IPS-15b (cell line): ENCODE data around the gene FAM167B.
"Not testable (repeated sequence)": the region's sequence is repeated elsewhere in the genome, so short reads cannot be mapped to it uniquely, and the experiment has no call there.

Experiments
- H3K27me3 ChIP-seq: one replicate; pipeline ENCODE4 v1.6.1; 2013; ENCODE audit warnings: low read length; ENCODE audit not compliant: control insufficient read depth, insufficient read depth
- H3K36me3 ChIP-seq: one replicate; pipeline ENCODE4 v1.6.1; 2013; ENCODE audit warnings: low read length; ENCODE audit not compliant: control insufficient read depth, insufficient read depth
- H3K4me1 ChIP-seq: one replicate; pipeline ENCODE4 v1.6.1; 2013; ENCODE audit warnings: mild to moderate bottlenecking, low read length; ENCODE audit not compliant: control insufficient read depth, insufficient read depth
- H3K4me3 ChIP-seq: one replicate; pipeline ENCODE4 v1.5.1; 2013; ENCODE audit warnings: low read depth, low read length
- H3K9ac ChIP-seq: one replicate; pipeline ENCODE4 v1.6.1; 2013; ENCODE audit warnings: low read depth, mild to moderate bottlenecking, low read length
- H3K9me3 ChIP-seq: one replicate; pipeline ENCODE4 v1.6.1; 2013; ENCODE audit warnings: mild to moderate bottlenecking, low read length; ENCODE audit not compliant: control insufficient read depth, insufficient read depth

Gene FAM167B

GRCh38 chr1:32273391-32274208, 26.6 kb downstream of the FAM167B start:
- Histone ChIP-seq H3K36me3 (no peaks in the 10 kb centered on the region), H3K9me3 (no peaks in the 10 kb centered on the region), H3K4me3 (peak overlapping the region; percentile 53), H3K9ac (no peak overlapping the region), H3K4me1 (peaks cover 9% of the 10 kb centered on the region), H3K27me3 (no peaks in the 10 kb centered on the region)

- H3K4me1 ChIP-seq = peaks cover 9% of the 10 kb centered on the region
- peaks cover 3% of the 10 kb centered on the region for H3K36me3 ChIP-seq
- no peaks in the 10 kb centered on the region for H3K27me3 ChIP-seq
- peak overlapping the region; percentile 53 for H3K4me3 ChIP-seq
- H3K9ac ChIP-seq = no peak overlapping the region
- no peaks in the 10 kb centered on the region for H3K9me3 ChIP-seq
These were observed 27.8 kb downstream of the FAM167B start for GRCh38 chr1:32274646-32275340.

GRCh38 chr1:32275424-32275823, 28.4 kb downstream of the FAM167B start:
- H3K4me1 ChIP-seq = peaks cover 9% of the 10 kb centered on the region
- no peak overlapping the region for H3K9ac ChIP-seq
- peaks cover 4% of the 10 kb centered on the region for H3K36me3 ChIP-seq
- no peaks in the 10 kb centered on the region for H3K9me3 ChIP-seq
- H3K4me3 ChIP-seq = peak overlapping the region; percentile 53
- no peaks in the 10 kb centered on the region for H3K27me3 ChIP-seq

- Histone ChIP-seq H3K4me1 (peaks cover 9% of the 10 kb centered on the region), H3K9ac (no peak overlapping the region), H3K9me3 (no peaks in the 10 kb centered on the region), H3K27me3 (no peaks in the 10 kb centered on the region), H3K4me3 (no peak overlapping the region), H3K36me3 (peaks cover 4% of the 10 kb centered on the region)
These were observed 29.2 kb downstream of the FAM167B start for GRCh38 chr1:32276032-32276782.

GRCh38 chr1:32284777-32285176, 37.8 kb downstream of the FAM167B start:
- not testable (repeated sequence) for H3K36me3 ChIP-seq, H3K27me3 ChIP-seq, H3K9me3 ChIP-seq, H3K4me1 ChIP-seq, H3K9ac ChIP-seq, H3K4me3 ChIP-seq

- Histone ChIP-seq H3K9me3 (no peaks in the 10 kb centered on the region), H3K4me3 (no peak overlapping the region), H3K36me3 (no peaks in the 10 kb centered on the region), H3K4me1 (no peaks in the 10 kb centered on the region), H3K9ac (no peak overlapping the region), H3K27me3 (no peaks in the 10 kb centered on the region)
These were observed 38.6 kb downstream of the FAM167B start for GRCh38 chr1:32285658-32286057.

GRCh38 chr1:32286763-32287162, 39.7 kb downstream of the FAM167B start:
- Histone ChIP-seq H3K9me3 (no peaks in the 10 kb centered on the region), H3K9ac (no peak overlapping the region), H3K36me3 (no peaks in the 10 kb centered on the region), H3K27me3 (no peaks in the 10 kb centered on the region), H3K4me1 (peaks cover 4% of the 10 kb centered on the region), H3K4me3 (no peak overlapping the region)

GRCh38 chr1:32289256-32289655, 42.2 kb downstream of the FAM167B start:
- Histone ChIP-seq H3K27me3 (no peaks in the 10 kb centered on the region), H3K9me3 (no peaks in the 10 kb centered on the region), H3K36me3 (no peaks in the 10 kb centered on the region), H3K9ac (no peak overlapping the region), H3K4me1 (peaks cover 4% of the 10 kb centered on the region), H3K4me3 (no peak overlapping the region)

- Histone ChIP-seq H3K4me3 (peak overlapping the region; percentile 96), H3K36me3 (no peaks in the 10 kb centered on the region), H3K4me1 (peaks cover 4% of the 10 kb centered on the region), H3K27me3 (no peaks in the 10 kb centered on the region), H3K9ac (no peak overlapping the region), H3K9me3 (no peaks in the 10 kb centered on the region)
These were observed 44.2 kb downstream of the FAM167B start for GRCh38 chr1:32291145-32291707.

GRCh38 chr1:32291708-32292538, 44.9 kb downstream of the FAM167B start, which contains the start of gene HDAC1:
HDAC1 (plus strand) TSS chr1:32292083; CDS start chr1:32292170, 87 bp downstream.
- H3K36me3 ChIP-seq = no peaks in the 10 kb centered on the region
- no peaks in the 10 kb centered on the region for H3K27me3 ChIP-seq
- H3K9me3 ChIP-seq = no peaks in the 10 kb centered on the region
- peaks cover 4% of the 10 kb centered on the region for H3K4me1 ChIP-seq
- H3K9ac ChIP-seq = peak within 1 kb of the TSS; percentile 79
- H3K4me3 ChIP-seq = peak within 1 kb of the TSS; percentile 96

GRCh38 chr1:32298211-32298610, 51.2 kb downstream of the FAM167B start:
- H3K4me3 ChIP-seq, H3K9ac ChIP-seq, H3K36me3 ChIP-seq, H3K9me3 ChIP-seq, H3K27me3 ChIP-seq, H3K4me1 ChIP-seq: not testable (repeated sequence)
